Heart left ventricle (tissue), 16 donors: Measurements from ENCODE around the gene SULT1C3. TPM values are rescaled to one million over a fixed set of nuclear protein-coding genes. Genes with fewer than 3 reads are reported as not detected.

Experiments used
- ATAC-seq, 4 donors: fragments of 200-7000 bp; cut with Tn5 transposase; one replicate each; pipeline ENCODE4 v1.9.1; 2020 to 2022; ENCODE audit warnings: moderate library complexity in 4 of 4, mild to moderate bottlenecking in 3 of 4, moderate number of reproducible peaks in 1 of 4
- DNase-seq, 5 donors: peaks; one replicate each; pipeline ENCODE4 v3.0.0-alpha.2; 2020
- H3K27ac ChIP-seq, 12 donors: fragments of 200-600 bp; sonication (generic) in 4 of 12; one replicate each; pipeline versions ENCODE4 v1.5.0 to v1.8.0; 2016 to 2022; ENCODE audit warnings: mild to moderate bottlenecking in 2 of 12
- H3K27me3 ChIP-seq, 9 donors: fragments of 200-600 bp; sonication (generic) in 2 of 9; one replicate each; pipeline versions ENCODE4 v1.5.1 to v1.8.0; 2016 to 2022; ENCODE audit warnings: mild to moderate bottlenecking in 3 of 9
- H3K36me3 ChIP-seq, 9 donors: fragments of 200-600 bp; sonication (generic) in 2 of 9; one replicate each; pipeline versions ENCODE4 v1.5.0 to v1.8.0; 2018 to 2022; ENCODE audit warnings: mild to moderate bottlenecking in 2 of 9
- H3K4me1 ChIP-seq, 12 donors: fragments of 200-600 bp; sonication (generic) in 4 of 12; one replicate each; pipeline versions ENCODE4 v1.5.0 to v1.8.0; 2016 to 2022; ENCODE audit warnings: mild to moderate bottlenecking in 3 of 12
- H3K4me3 ChIP-seq, 12 donors: fragments of 200-600 bp; sonication (generic) in 4 of 12; one replicate each; pipeline versions ENCODE4 v1.5.0 to v1.8.0; 2017 to 2022; ENCODE audit warnings: mild to moderate bottlenecking in 9 of 12, moderate library complexity in 4 of 12
- H3K9me3 ChIP-seq, 12 donors: fragments of 200-600 bp; sonication (generic) in 4 of 12; one replicate each; pipeline versions ENCODE4 v1.5.0 to v1.8.0; 2016 to 2022; ENCODE audit warnings: mild to moderate bottlenecking in 1 of 12
- POLR2A ChIP-seq, 2 donors: fragments of 450-650 bp; IDR thresholded peaks; one replicate each; pipeline ENCODE4 v1.6.1; 2017; ENCODE audit warnings: antibody characterized with exemption in 2 of 2, mild to moderate bottlenecking in 2 of 2, moderate library complexity in 2 of 2
- WGBS, 4 donors: extraction: QIAGEN DNeasy Blood & Tissue Kit in 2 of 4; methylation state at CpG; one replicate each; pipeline versions ENCODE4 v1.1.5 to v1.1.7; 2013 to 2018; 5-methylcytosine and 5-hydroxymethylcytosine counted together
- intact Hi-C, 10 donors: fragments of 100-400 bp; cut with DNase I; formaldehyde crosslinking; loops; one replicate each; pipeline versions ENCODE4 v1.11.1 to v1.14.2; 2022
- polyA plus RNA-seq, 2 donors: library from polyadenylated mRNA; stranded (reverse); fragments of 200-250 nt; gene quantifications; one replicate each; pipeline ENCODE4 v1.2.3, GENCODE V29; 2013
- total RNA-seq, 9 donors: library from RNA; depleted of rRNA in 2 of 9; stranded (reverse); fragments of >200 nt in 2 of 9; fragmentation: NEBNext Ultra II Directional in 3 of 9; extraction: Animal tissue kit (Norgen Biotek cat#: 25700) in 3 of 9; gene quantifications; one replicate each; pipeline versions ENCODE4 v1.1.0 to v1.2.4, GENCODE V29; 2016 to 2023
- TF ChIP-seq, protein P1 (sequence below), 12 donors: fragments of 200-600 bp; sonication (generic) in 4 of 12; IDR thresholded peaks; one replicate each; pipeline versions ENCODE4 v1.5.0 to v1.8.0; 2018 to 2022; ENCODE audit warnings: antibody characterized with exemption in 12 of 12, mild to moderate bottlenecking in 5 of 12
- donor health status: ischemic (EF 13 %, LVEDD 7.1; RV severe dilation, severe dysfunction).
- donor health status: healthy with polysubstance abuse.
- donor health status: DM: no; HTN: yes; CAD: no.
- donor health status: DM: no; HTN: no; CAD: no.
- donor health status: ischemic (EF 25% LVEDD 6.9; RV normal size, moderate dysfunction).
- donor health status: ischemic (EF 25% LVEDD 5.7; RV mildly dilated, moderate dysfunction).
- donor health status: healthy.
- donor health status: DM: yes; HTN: yes; CAD: no.
- donor health status: ischemic (EF 35%, LVEDD 5.7; RV mildly dilated, moderate dysfunction).
- donor health status: nonischemic (EF 11% LVEDD 7.7; RV severe dilation, severe dysfunction).
- donor health status: DM: yes; HTN: yes; CAD: no.
- donor health status: PGD.
- donor health status: ischemic (EF 29% LVEDD 5.4; RV normal size, mild dysfunction).
- donor health status: nonischemic (EF 23%, LVEDD 6.1; RV moderate dilation, normal function).

SULT1C3 gene
- total and polyA plus RNA-seq, 11 donors = not detected

DNA sequence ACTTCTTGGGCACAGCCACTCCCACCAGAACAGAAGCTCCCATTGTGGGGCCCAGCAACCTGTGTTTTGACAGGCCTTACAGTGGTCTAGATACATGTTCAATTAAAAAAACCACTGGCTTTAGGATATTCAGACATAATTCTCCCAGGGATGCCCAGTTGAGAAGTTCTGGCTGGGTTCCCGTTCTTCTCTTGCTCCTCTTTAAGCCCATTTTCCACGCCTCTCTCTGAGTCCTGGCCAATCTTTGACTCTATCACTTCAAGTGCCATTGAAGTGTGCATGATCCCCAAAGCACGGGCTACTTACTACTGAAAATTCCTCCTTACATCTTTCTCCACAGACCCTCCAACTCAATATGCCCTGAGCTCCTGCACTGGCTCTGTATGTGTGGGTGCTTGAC is 17.5 kb upstream of the SULT1C3 start:
- ATAC-seq = no peak
- no peak for DNase-seq
- intact Hi-C loops = no loop called here
- Histone ChIP-seq H3K9me3 (peaks cover 0 to 21% (median 11%) of the 10 kb centered on the region in 12 donors), H3K27me3 (no peaks in the 10 kb centered on the region), H3K4me3 (no peak overlapping the region), H3K4me1 (peaks cover 0 to 7% (median 0%) of the 10 kb centered on the region in 12 donors), H3K36me3 (no peaks in the 10 kb centered on the region), H3K27ac (no peak overlapping the region)
- TF ChIP-seq, protein P1, sequence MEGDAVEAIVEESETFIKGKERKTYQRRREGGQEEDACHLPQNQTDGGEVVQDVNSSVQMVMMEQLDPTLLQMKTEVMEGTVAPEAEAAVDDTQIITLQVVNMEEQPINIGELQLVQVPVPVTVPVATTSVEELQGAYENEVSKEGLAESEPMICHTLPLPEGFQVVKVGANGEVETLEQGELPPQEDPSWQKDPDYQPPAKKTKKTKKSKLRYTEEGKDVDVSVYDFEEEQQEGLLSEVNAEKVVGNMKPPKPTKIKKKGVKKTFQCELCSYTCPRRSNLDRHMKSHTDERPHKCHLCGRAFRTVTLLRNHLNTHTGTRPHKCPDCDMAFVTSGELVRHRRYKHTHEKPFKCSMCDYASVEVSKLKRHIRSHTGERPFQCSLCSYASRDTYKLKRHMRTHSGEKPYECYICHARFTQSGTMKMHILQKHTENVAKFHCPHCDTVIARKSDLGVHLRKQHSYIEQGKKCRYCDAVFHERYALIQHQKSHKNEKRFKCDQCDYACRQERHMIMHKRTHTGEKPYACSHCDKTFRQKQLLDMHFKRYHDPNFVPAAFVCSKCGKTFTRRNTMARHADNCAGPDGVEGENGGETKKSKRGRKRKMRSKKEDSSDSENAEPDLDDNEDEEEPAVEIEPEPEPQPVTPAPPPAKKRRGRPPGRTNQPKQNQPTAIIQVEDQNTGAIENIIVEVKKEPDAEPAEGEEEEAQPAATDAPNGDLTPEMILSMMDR (IDR thresholded peaks at IDR 0.05) = no peak
- TF ChIP-seq POLR2A (IDR thresholded peaks at IDR 0.05) = no peak
- 83 to 90% (median 84%) methylated on average over 3 of the region's 3 CpGs for WGBS, 4 donors

DNA sequence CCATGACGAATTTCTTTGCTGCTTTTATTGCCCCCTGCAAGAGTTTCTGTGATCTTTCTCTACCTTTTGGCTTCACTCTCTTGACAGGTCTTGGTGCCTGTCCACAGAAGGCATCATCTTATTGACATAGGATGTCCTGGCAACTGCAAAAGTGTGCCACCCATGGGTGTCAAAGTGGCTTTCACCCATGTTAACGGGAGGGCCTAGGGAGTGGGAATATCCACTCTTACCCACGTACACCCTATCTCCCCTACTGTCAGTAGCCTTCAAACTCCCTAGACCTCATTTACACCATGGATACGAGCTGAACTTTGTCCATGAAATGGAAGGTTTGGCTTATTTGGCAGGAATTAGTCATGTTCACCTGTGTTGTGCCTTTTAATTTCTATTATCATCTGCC is 16.2 kb upstream of the SULT1C3 start:
- WGBS, 4 donors = 72 to 92% (median 74%) methylated on average over 4 of the region's 4 CpGs
- Histone ChIP-seq H3K9me3 (peaks cover 0 to 21% (median 11%) of the 10 kb centered on the region in 12 donors), H3K4me1 (peaks cover 0 to 7% (median 0%) of the 10 kb centered on the region in 12 donors), H3K36me3 (no peaks in the 10 kb centered on the region), H3K27me3 (no peaks in the 10 kb centered on the region), H3K27ac (no peak overlapping the region), H3K4me3 (no peak overlapping the region)
- DNase-seq (no peak), ATAC-seq (no peak)
- TF ChIP-seq, protein P1 (IDR thresholded peaks at IDR 0.05) = no peak
- no peak for TF ChIP-seq POLR2A (IDR thresholded peaks at IDR 0.05)
- intact Hi-C loops = no loop called here

DNA sequence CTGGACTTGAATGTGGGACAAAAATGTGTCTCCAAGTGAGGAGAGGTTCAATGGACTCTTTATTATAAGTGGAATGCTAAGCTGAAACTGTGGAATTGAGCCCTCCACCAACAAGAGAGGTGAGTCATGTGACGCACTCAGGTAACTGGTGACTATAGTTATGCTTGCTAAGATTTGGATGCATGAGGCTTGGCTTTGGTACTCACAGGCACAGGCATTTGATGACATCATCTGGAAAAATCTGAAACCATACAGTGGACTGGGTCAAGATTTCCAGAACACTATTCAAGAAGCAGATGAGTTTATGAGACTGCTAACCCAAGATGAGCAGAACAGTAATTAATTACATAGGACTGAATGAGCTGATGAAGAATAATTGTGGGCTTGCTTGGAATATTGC is 15.7 kb upstream of the SULT1C3 start:
- DNase-seq = no peak
- WGBS, 4 donors = 98 to 100% (median 99%) methylated on average over 1 of the region's 1 CpG
- Histone ChIP-seq H3K36me3 (no peaks in the 10 kb centered on the region), H3K4me3 (no peak overlapping the region), H3K9me3 (peaks cover 0 to 21% (median 11%) of the 10 kb centered on the region in 12 donors), H3K27ac (no peak overlapping the region), H3K27me3 (no peaks in the 10 kb centered on the region), H3K4me1 (peaks cover 0 to 7% (median 0%) of the 10 kb centered on the region in 12 donors)
- intact Hi-C loops = no loop called here
- TF ChIP-seq POLR2A (IDR thresholded peaks at IDR 0.05) = no peak
- TF ChIP-seq, protein P1 (IDR thresholded peaks at IDR 0.05) = no peak
- ATAC-seq = no peak

DNA sequence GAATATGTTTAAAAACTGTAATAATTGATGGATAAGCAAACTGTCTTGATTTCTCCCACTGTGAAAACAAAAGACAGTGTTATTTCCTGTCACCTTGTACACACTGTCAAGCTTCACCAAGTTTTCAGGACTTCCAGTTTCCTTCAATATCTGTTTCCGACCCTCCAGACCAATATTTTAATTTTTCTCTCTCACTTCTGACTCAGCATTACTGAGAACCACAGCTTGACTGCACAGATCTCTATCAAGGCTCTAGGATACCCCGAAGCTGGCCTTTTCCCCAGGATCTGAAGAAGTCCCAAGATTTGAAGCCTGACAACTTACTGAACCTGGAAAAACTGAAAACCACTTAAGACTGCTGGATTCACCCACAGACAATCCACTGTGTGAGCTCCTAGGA is 13.2 kb upstream of the SULT1C3 start:
- no peak for TF ChIP-seq POLR2A (IDR thresholded peaks at IDR 0.05)
- TF ChIP-seq, protein P1 (IDR thresholded peaks at IDR 0.05) = no peak
- no peak for DNase-seq
- Histone ChIP-seq H3K27ac (no peak overlapping the region), H3K9me3 (peaks cover 0 to 21% (median 11%) of the 10 kb centered on the region in 12 donors), H3K4me3 (no peak overlapping the region), H3K27me3 (no peaks in the 10 kb centered on the region), H3K4me1 (peaks cover 0 to under 1% (median 0%) of the 10 kb centered on the region in 12 donors), H3K36me3 (no peaks in the 10 kb centered on the region)
- 51 to 68% (median 57%) methylated on average over 2 of the region's 2 CpGs for WGBS, 4 donors
- intact Hi-C loops = no loop called here
- no peak for ATAC-seq
